ENCODE results near the gene CLIC3.

GRCh38 chr9:137045294-137046087 is 49.1 kb upstream of the CLIC3 start:
- TF ChIP-seq, protein P1, sequence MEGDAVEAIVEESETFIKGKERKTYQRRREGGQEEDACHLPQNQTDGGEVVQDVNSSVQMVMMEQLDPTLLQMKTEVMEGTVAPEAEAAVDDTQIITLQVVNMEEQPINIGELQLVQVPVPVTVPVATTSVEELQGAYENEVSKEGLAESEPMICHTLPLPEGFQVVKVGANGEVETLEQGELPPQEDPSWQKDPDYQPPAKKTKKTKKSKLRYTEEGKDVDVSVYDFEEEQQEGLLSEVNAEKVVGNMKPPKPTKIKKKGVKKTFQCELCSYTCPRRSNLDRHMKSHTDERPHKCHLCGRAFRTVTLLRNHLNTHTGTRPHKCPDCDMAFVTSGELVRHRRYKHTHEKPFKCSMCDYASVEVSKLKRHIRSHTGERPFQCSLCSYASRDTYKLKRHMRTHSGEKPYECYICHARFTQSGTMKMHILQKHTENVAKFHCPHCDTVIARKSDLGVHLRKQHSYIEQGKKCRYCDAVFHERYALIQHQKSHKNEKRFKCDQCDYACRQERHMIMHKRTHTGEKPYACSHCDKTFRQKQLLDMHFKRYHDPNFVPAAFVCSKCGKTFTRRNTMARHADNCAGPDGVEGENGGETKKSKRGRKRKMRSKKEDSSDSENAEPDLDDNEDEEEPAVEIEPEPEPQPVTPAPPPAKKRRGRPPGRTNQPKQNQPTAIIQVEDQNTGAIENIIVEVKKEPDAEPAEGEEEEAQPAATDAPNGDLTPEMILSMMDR (IDR thresholded peaks at IDR 0.05), result no peak
- TF ChIP-seq POLR2AphosphoS5 (IDR thresholded peaks at IDR 0.05; ENCODE audit: low read depth, low read length), result no peak
